IPS-11a (cell line): Measurements from ENCODE around the gene DIDO1.
A peak's percentile ranks its signal among the peaks of the same experiment; 100 is the strongest.

Source experiments
- H3K4me3 ChIP-seq: one replicate; pipeline ENCODE4 v1.5.1; 2013; ENCODE audit warnings: low read depth, low read length, control low read depth

The DIDO1 gene

DNA sequence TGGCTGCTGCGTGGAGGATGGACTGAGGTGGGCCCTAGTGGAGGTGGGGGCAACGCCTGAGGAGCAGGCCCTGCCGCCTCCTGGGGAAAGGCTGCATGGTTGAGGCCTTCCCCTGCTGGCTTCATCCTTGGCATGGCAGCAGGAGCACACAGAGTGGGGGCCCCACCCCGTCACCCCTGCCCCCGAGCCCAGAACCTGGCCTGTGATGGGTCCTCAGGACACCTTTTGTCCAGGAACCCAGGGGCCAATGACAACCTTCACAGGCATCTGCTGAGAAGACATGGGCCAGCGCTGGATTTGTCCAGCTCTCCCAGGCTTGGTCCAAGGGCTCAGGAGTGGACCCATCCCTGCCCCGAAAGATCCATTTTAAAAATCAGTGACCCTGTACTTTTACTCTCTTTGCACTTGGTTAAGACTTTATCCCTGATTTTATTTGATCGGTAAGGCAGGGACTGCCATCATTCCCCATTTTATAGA is 25.6 kb upstream of the DIDO1 start:
- peak overlapping the region; percentile 31 for H3K4me3 ChIP-seq

DNA sequence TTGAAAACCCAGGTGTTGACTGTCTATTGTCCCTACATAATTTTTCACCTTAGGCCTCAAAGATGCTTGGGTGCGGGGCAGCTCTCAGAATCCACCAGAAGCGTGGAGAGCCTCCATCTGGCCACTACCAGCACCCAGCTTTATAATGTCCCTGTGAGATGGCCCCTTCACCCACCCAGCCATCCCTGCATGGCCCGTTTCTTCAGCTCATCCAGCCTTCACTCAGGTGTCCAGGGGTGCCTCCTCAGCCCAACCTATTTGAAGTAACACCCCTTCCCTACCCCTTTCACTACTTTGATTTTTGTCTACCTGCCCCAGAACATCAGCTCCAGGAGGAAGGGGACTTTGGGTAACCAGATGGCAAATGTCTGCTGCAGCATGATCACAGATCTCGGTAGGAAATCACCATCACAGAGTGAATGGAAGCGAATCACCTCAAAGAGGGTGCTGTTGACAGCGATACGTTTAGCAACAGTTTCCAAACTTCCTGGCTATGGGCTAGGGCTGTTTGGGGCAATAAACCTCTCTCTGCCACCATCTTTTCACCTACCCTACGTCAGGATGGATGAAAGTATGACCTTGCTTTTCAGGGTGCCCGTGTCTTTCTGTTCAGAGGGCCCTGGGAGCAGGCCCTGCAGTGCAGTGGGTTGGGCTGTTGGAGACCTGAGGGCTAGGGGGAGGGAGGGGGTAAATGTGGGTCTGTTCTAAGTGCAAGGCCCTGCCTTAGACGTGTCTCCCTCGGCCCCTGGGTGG is 25.0 kb upstream of the DIDO1 start:
- H3K4me3 ChIP-seq: no peak overlapping the region

- H3K4me3 ChIP-seq: no peak overlapping the region
Observed at GRCh38 chr20:62950741-62951140, 24.4 kb upstream of the DIDO1 start.

GRCh38 chr20:62949962-62950361 is 23.7 kb upstream of the DIDO1 start:
- H3K4me3 ChIP-seq: no peak overlapping the region

GRCh38 chr20:62949153-62949821 is 23.0 kb upstream of the DIDO1 start:
- no peak overlapping the region for H3K4me3 ChIP-seq

DNA sequence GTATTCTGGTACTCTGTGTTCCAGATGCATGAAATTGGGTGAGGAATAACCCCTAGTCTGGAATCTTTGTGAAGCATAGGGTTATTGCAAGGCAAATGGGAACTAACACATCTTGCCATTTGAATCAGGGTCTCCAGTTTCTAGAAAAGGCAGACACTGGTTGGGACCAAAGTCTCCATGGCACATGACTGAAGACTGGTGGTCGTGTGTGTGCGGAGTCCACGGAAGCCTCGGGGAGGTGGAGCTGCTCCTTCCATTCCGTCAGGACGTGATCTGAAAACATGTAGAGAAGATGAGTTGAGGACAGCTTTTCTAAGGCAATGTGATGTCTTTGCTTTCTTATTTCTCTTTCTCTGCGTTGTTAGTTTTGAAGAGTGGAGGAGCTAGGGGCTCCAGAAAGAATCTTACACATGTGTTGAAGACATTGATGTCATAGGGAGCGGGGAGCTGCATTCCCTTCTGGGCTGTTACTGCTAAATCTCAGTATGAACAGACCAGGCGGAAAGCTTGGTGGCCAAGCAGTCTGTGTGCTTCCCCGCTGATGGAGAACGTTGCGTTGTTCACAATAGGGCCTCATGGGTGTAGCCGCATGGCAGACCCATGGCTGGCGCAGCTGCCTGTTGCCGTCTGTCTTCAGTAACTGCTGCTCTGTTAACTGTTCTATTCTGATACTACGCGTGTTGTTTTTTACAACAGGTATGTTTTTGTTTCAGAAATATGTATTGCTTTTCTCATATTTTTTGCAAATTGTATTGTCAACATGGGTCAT is 21.4 kb upstream of the DIDO1 start:
- H3K4me3 ChIP-seq: no peak overlapping the region

DNA sequence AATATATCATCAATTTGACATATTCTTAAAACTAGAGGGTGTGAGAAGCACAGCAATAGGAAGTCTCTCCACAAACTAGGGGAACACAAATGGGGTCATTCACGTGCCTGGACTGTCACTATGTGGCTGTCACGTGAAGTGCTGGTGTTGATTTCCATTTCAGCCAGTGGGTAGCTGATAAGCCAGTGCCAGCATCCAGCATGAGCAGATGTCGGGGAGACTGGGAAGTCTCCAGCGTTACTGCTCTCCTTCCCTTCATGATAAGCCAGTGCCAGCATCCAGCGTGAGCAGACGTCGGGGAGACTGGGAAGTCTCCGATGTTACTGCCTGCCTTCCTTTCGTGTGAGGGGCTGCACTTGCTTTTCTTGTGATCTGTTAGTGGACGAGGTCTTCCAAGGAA is 20.6 kb upstream of the DIDO1 start:
- no peak overlapping the region for H3K4me3 ChIP-seq

DNA sequence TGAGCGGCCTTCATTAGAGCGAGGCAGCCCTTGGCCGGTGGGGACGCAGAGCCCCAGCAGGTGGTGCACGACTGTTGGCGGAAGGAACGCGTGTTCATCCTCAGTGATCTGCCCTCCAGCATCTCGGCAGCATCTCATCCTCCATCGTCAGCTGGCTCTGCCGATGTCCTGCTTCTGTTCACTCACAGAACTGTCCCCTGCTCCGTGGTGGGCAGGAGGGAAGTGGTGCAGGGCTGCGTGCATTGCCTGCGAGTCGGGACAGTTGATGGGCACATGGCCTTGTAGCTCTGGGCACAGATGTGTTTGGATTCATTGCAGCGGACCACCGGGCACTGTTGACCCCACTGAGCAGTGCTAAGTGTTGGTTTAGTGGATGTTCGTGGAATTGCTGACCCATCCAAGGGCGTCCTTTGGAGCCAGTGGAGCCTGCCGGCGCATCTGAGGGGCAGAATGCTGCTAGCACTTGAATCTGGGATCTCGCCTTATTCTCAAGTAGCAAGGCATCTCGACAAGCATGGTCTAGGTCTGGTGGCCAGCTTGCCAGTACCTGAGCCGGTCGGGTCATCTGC is 19.6 kb upstream of the DIDO1 start:
- no peak overlapping the region for H3K4me3 ChIP-seq

GRCh38 chr20:62944746-62945145 is 18.4 kb upstream of the DIDO1 start:
- H3K4me3 ChIP-seq: no peak overlapping the region

GRCh38 chr20:62944184-62944583 is 17.9 kb upstream of the DIDO1 start:
- no peak overlapping the region for H3K4me3 ChIP-seq

- no peak overlapping the region for H3K4me3 ChIP-seq
Observed at GRCh38 chr20:62943396-62943795, 17.1 kb upstream of the DIDO1 start.

GRCh38 chr20:62942456-62942855 is 16.2 kb upstream of the DIDO1 start:
- no peak overlapping the region for H3K4me3 ChIP-seq

DNA sequence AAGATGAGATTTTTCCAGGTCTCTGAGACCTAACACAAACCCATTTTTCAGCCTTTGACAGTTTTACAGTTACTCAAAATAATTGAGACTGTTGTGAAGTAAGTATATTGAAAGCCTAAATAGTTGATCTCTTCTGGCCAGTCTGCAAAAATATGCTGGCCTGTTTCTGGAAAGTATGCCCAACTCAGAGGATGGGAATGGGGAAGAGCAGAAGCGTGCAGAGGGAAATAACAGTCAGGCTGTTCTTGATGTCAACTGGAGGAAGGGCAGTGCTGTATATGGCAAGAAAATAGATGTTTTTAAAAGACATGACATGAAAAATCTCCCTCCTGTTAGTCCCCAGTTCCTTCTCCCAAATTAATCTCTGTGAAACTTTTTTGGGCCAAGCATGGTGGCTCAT is 15.5 kb upstream of the DIDO1 start:
- H3K4me3 ChIP-seq: no peak overlapping the region

GRCh38 chr20:62940875-62941274 is 14.6 kb upstream of the DIDO1 start:
- H3K4me3 ChIP-seq: no peak overlapping the region

DNA sequence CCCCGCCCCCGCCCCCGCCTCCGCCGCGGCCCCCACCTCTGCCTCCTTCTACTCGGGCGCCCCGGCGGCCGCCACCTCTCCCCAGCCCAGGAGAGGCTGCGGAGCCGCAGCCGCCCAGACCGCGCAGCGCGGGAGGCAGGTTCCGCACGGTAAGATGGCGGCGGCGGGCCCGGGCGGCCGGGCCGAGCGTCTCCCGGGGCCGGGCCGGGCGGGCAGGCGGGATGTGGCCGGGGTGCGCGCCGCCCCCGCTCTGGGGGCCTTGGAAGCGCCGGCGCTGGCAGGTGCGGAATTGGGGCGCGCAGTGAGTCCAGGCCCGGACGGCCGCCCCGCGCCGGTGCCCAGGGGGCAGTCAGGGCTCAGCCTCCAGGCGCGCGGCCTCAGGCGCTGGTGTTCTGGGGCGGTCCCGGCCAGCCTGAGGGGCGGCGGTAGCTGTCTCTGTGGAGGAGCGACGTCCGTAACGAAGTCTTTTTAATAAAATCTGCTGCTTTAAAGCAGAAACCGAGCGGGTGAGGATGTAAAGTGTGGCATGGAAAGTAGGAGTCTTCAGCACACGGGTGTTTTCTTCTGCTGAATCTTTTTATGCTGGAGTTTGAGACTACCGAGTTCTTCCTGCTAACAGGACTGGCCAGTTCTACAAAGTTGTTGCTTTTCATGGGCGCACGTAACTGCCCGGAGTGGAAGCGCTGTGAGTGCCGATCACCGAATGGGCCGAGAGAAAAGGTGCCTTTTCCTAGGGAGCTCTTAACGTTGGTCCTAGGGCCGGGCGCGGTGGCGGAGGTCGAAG is 12.0 kb upstream of the DIDO1 start, which contains the start of gene GID8:
Gene GID8, plus strand, starts transcription at position 43 of the 784 bp plus-strand sequence. CDS start 3,356 bp downstream, outside the sequence.
- H3K4me3 ChIP-seq: peak within 1 kb of the TSS; percentile 98

GRCh38 chr20:62937268-62938104 is 11.2 kb upstream of the DIDO1 start:
- H3K4me3 ChIP-seq: peak overlapping the region; percentile 85

DNA sequence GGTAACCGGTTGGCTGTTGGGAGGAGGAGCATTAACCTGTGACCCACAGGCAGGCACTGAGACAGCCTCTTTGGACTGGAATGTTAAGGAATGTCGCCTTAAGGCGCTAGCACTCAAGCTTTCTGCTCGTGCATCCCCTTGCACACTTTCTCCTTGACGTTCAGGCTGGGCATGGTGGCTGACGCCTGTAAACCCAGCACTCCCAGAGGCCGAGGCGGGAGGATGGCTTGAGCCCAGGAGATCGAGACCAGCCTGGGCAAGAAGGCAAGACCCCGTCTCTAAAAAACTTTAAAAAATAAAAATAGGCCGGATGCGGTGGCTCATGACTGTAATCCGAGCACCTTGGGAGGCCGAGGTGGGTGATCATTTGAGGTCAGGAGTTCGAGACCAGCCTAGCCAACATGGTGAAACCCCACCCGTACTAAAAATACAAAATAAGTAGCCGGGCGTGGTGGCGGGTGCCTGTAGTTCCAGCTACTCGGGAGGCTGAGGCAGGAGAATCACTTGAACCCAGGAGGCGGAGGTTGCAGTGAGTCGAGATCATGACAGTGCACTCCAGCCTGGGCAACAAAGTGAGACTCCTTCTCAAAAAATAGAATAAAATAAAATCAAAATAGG is 9.8 kb upstream of the DIDO1 start:
- H3K4me3 ChIP-seq: peak overlapping the region; percentile 25

GRCh38 chr20:62935204-62935967 is 9.1 kb upstream of the DIDO1 start:
- H3K4me3 ChIP-seq: peak overlapping the region; percentile 25
